Lung (tissue), 12 donors: ENCODE data around the gene NCS1. TPM values are rescaled to one million over a fixed set of nuclear protein-coding genes. Genes with fewer than 3 reads are reported as not detected.
A peak's percentile ranks its signal among the peaks of the same experiment; 100 is the strongest.

Source experiments
- ATAC-seq: fragments of 200-7000 bp; cut with Tn5 transposase; one replicate; pipeline ENCODE4 v1.9.1; 2020; ENCODE audit warnings: moderate number of reproducible peaks; ENCODE audit not compliant: insufficient read depth, low FRiP score
- DNase-seq, 3 donors: peaks; one replicate each; pipeline ENCODE4 v3.0.0-alpha.2; 2013 to 2017
- H3K27ac ChIP-seq, 2 donors: one replicate each; pipeline ENCODE4 v1.5.1; 2013; ENCODE audit warnings: mild to moderate bottlenecking in 2 of 2, moderate library complexity in 2 of 2, control low read depth in 1 of 2, inconsistent platforms in 1 of 2, low read depth in 1 of 2, low read length in 1 of 2
- H3K27me3 ChIP-seq, 3 donors: one replicate each; pipeline ENCODE4 v1.5.1; 2013; ENCODE audit warnings: low read length in 2 of 3; ENCODE audit not compliant: control insufficient read depth in 3 of 3, insufficient read depth in 3 of 3
- H3K36me3 ChIP-seq, 4 donors: one replicate each; pipeline ENCODE4 v1.5.1; 2013; ENCODE audit warnings: low read length in 4 of 4, mild to moderate bottlenecking in 1 of 4, moderate library complexity in 1 of 4; ENCODE audit not compliant: control insufficient read depth in 4 of 4, insufficient read depth in 4 of 4
- H3K4me1 ChIP-seq, 5 donors: one replicate each; pipeline ENCODE4 v1.5.1; 2013; ENCODE audit warnings: low read length in 5 of 5, mild to moderate bottlenecking in 2 of 5, moderate library complexity in 1 of 5; ENCODE audit not compliant: control insufficient read depth in 5 of 5, insufficient read depth in 5 of 5
- H3K4me3 ChIP-seq: one replicate; pipeline ENCODE4 v1.5.1; 2013; ENCODE audit warnings: mild to moderate bottlenecking, control low read depth, moderate library complexity
- H3K9ac ChIP-seq, 2 donors: one replicate each; pipeline ENCODE4 v1.5.1; 2013; ENCODE audit warnings: low read length in 2 of 2, control low read depth in 1 of 2; ENCODE audit not compliant: insufficient read depth in 1 of 2
- H3K9me3 ChIP-seq, 4 donors: one replicate each; pipeline ENCODE4 v1.5.1; 2013; ENCODE audit warnings: low read length in 3 of 4, mild to moderate bottlenecking in 1 of 4, moderate library complexity in 1 of 4; ENCODE audit not compliant: control insufficient read depth in 4 of 4, insufficient read depth in 3 of 4
- CTCF ChIP-seq: IDR thresholded peaks from 2 replicates; pipeline ENCODE4 v1.5.1; 2012; ENCODE audit warnings: mild to moderate bottlenecking; ENCODE audit errors: control extremely low read depth, extremely low read depth
- WGBS, 2 donors: extraction: QIAGEN DNeasy Blood & Tissue Kit; methylation state at CpG; one replicate each; pipeline ENCODE4 v1.1.7; 2013; 5-methylcytosine and 5-hydroxymethylcytosine counted together
- polyA plus RNA-seq, 2 donors: library from polyadenylated mRNA; stranded (reverse); fragments of 200-250 nt; gene quantifications; one replicate each; pipeline ENCODE4 v1.2.1, GENCODE V29; 2013
- total RNA-seq, 2 donors: library from RNA; depleted of rRNA in 1 of 2; stranded (reverse); fragments of >200 nt in 1 of 2; gene quantifications; one replicate each; pipeline ENCODE4 v1.2.1, GENCODE V29; 2014 to 2021
- donor health status: control.
- donor health status: control.
- donor health status: Bipolar disorder and iron deficiency.
- donor health status: healthy.
- donor health status: DM: yes; HTN: yes; CAD: no.

The NCS1 gene
- total and polyA plus RNA-seq, 4 donors = 5.8 to 27.5 (median 6.5) TPM

- H3K9ac ChIP-seq = no peak overlapping the region
- no peaks in the 10 kb centered on the region for H3K9me3 ChIP-seq
- peak overlapping the region; percentile 29 to 36 for H3K27ac ChIP-seq
- WGBS, 2 donors = 31 to 42% methylated on average over 16 of the region's 16 CpGs
- DNase-seq = peak in 1 of 3 donors; percentile 43
- no peak for ATAC-seq
- no peak overlapping the region for H3K4me3 ChIP-seq
- H3K36me3 ChIP-seq = no peaks in the 10 kb centered on the region
- peaks cover 0 to 7% (median 0%) of the 10 kb centered on the region in 5 donors for H3K4me1 ChIP-seq
- H3K27me3 ChIP-seq = peaks cover 0 to 42% (median 38%) of the 10 kb centered on the region in 3 donors
- no peak for TF ChIP-seq CTCF
Observed at GRCh38 chr9:130268521-130269211, 96.5 kb downstream of the NCS1 start.

- H3K4me3 ChIP-seq = no peak overlapping the region
- peaks cover 0 to 4% (median 0%) of the 10 kb centered on the region in 5 donors for H3K4me1 ChIP-seq
- H3K27me3 ChIP-seq = peaks cover 0 to 21% (median 19%) of the 10 kb centered on the region in 3 donors
- no peak overlapping the region for H3K27ac ChIP-seq
- WGBS, 2 donors = 66 to 75% methylated on average over 6 of the region's 6 CpGs
- DNase-seq = no peak
- no peak overlapping the region for H3K9ac ChIP-seq
- no peak for TF ChIP-seq CTCF
- H3K36me3 ChIP-seq = no peaks in the 10 kb centered on the region
- H3K9me3 ChIP-seq = no peaks in the 10 kb centered on the region
- no peak for ATAC-seq
Observed at GRCh38 chr9:130271473-130271872, 99.3 kb downstream of the NCS1 start.

GRCh38 chr9:130275156-130275555 lies 103.0 kb downstream of the NCS1 start:
- ATAC-seq (no peak), DNase-seq (no peak)
- Histone ChIP-seq H3K27ac (no peak overlapping the region), H3K9me3 (no peaks in the 10 kb centered on the region), H3K4me1 (no peaks in the 10 kb centered on the region), H3K4me3 (no peak overlapping the region), H3K27me3 (peaks cover 0 to 5% (median 3%) of the 10 kb centered on the region in 3 donors), H3K9ac (no peak overlapping the region), H3K36me3 (no peaks in the 10 kb centered on the region)
- 87 to 88% methylated on average over 9 of the region's 9 CpGs for WGBS, 2 donors
- no peak for TF ChIP-seq CTCF

GRCh38 chr9:130276121-130276520 lies 103.9 kb downstream of the NCS1 start:
- TF ChIP-seq CTCF = no peak
- no peaks in the 10 kb centered on the region for H3K36me3 ChIP-seq
- H3K27me3 ChIP-seq = peaks cover 0 to 5% (median 3%) of the 10 kb centered on the region in 3 donors
- no peak overlapping the region for H3K9ac ChIP-seq
- 67 to 78% methylated on average over 3 of the region's 3 CpGs for WGBS, 2 donors
- no peak for ATAC-seq
- peaks cover 0 to 1% (median 0%) of the 10 kb centered on the region in 4 donors for H3K9me3 ChIP-seq
- no peak overlapping the region for H3K4me3 ChIP-seq
- H3K4me1 ChIP-seq = no peaks in the 10 kb centered on the region
- no peak overlapping the region for H3K27ac ChIP-seq
- DNase-seq = no peak
